C4-2B (cell line): ENCODE results near the gene YJEFN3.

Source experiments
- H3K27ac ChIP-seq: fragments of 450-650 bp; 2 replicates; pipeline ENCODE4 v1.5.1; 2017
- ZFX ChIP-seq: fragments of 450-650 bp; IDR thresholded peaks from 2 replicates; pipeline ENCODE4 v1.6.1; 2017
- TF ChIP-seq, protein P1 (sequence below): fragments of 450-650 bp; conservative IDR thresholded peaks from 2 replicates; pipeline ENCODE4 v1.5.1; 2017; ENCODE audit warnings: mild to moderate bottlenecking

YJEFN3 gene

DNA sequence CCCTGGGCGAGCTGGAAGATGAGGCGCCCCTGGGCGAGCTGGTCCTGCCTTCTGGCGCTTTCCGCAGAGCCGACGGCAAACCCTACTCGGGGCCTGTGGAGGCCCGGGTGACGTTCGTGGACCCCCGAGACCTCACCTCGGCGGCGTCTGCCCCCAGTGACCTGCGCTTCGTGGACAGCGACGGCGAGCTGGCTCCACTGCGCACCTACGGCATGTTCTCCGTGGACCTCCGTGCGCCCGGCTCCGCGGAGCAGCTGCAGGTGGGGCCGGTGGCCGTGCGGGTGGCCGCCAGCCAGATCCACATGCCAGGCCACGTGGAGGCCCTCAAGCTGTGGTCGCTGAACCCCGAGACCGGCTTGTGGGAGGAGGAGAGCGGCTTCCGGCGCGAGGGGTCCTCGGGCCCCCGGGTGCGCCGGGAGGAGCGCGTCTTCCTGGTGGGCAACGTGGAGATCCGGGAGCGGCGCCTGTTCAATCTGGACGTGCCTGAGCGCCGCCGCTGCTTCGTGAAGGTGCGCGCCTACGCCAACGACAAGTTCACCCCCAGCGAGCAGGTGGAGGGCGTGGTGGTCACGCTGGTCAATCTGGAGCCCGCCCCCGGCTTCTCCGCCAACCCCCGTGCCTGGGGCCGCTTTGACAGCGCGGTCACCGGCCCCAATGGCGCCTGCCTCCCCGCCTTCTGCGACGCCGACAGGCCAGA is 15.7 kb downstream of the YJEFN3 start:
- no peak overlapping the region for H3K27ac ChIP-seq
- TF ChIP-seq ZFX = no peak
- TF ChIP-seq, protein P1, sequence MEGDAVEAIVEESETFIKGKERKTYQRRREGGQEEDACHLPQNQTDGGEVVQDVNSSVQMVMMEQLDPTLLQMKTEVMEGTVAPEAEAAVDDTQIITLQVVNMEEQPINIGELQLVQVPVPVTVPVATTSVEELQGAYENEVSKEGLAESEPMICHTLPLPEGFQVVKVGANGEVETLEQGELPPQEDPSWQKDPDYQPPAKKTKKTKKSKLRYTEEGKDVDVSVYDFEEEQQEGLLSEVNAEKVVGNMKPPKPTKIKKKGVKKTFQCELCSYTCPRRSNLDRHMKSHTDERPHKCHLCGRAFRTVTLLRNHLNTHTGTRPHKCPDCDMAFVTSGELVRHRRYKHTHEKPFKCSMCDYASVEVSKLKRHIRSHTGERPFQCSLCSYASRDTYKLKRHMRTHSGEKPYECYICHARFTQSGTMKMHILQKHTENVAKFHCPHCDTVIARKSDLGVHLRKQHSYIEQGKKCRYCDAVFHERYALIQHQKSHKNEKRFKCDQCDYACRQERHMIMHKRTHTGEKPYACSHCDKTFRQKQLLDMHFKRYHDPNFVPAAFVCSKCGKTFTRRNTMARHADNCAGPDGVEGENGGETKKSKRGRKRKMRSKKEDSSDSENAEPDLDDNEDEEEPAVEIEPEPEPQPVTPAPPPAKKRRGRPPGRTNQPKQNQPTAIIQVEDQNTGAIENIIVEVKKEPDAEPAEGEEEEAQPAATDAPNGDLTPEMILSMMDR = no peak

DNA sequence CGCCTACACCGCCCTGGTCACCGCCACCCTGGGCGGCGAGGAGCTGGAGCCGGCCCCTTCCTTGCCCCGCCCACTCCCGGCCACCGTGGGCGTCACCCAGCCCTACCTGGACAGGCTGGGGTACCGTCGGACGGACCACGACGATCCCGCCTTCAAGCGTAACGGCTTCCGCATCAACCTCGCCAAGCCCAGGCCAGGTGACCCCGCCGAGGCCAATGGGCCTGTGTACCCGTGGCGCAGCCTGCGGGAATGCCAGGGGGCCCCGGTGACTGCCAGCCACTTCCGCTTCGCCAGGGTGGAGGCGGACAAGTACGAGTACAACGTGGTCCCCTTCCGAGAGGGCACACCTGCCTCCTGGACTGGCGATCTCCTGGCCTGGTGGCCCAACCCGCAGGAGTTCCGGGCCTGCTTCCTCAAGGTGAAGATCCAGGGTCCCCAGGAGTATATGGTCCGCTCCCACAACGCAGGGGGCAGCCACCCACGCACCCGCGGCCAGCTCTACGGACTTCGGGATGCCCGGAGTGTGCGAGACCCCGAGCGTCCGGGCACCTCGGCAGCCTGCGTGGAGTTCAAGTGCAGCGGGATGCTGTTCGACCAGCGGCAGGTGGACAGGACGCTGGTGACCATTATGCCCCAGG is 16.4 kb downstream of the YJEFN3 start:
- no peak for TF ChIP-seq ZFX
- TF ChIP-seq, protein P1 = no peak
- H3K27ac ChIP-seq = no peak overlapping the region

DNA sequence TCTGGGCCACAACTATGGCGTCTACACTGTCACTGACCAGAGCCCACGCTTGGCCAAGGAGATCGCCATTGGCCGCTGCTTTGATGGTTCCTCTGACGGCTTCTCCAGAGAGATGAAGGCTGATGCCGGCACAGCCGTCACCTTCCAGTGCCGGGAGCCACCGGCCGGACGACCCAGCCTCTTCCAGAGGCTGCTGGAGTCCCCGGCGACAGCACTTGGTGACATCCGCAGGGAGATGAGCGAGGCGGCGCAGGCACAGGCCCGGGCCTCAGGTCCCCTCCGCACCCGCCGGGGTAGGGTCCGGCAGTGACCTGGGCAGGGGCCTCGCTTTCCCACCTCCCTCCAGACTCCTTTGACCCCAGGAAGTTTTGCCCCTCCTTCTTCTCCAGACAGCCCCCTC is 17.0 kb downstream of the YJEFN3 start:
- TF ChIP-seq, protein P1 = no peak
- no peak for TF ChIP-seq ZFX
- H3K27ac ChIP-seq = no peak overlapping the region

DNA sequence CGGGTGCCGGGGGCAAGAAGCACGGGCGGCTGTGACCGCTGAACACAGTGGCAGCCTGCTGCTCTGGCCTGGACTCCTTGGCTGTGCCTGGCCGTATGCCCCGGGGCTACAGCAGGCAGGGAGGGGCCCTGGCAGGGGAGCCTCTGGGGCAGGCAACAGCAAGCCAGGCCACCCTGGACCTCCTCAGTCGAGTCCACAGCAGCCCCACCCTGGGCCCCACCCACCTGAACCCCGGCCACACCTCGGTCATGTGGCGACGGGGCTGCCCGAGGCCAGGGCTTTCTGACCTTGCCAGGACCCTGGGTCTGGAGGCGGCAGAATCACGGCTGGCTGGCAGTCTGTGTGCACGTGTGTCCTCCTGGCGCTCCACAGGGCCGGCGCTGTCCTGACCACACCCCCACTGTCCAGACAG is 18.0 kb downstream of the YJEFN3 start:
- TF ChIP-seq, protein P1 = no peak
- TF ChIP-seq ZFX = no peak
- no peak overlapping the region for H3K27ac ChIP-seq

DNA sequence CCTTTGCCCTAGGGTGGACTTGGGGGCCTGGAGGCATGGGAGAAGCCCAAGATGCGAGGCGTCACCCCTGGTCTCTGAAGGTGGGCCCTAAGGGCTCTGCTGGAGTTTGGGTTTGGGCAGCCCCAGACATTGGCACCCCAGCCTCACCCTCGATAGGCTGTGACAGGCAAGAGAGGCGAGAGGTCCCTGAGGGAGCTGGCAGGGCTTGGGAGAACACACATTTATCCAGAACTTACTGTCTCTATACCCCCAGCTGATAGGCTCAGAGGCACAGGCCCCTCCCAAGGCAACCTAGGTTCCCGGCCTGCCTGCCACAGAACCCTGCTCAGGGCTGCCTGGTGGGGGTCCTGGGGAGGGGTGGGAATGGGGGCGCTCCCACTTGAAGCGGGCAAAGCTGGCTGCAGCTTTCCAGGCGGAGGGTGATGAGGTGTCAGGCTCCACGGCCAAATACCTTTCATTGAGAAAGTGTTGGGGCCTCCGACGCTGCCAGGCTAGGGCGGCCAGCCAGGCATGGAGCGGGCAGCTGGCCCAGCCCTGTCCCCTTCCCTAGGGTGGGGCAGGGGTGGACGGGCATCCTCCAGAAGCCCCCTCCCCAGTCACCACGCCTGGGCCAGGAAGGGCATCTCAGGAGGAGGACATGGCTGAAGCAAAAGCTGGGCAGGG is 19.1 kb downstream of the YJEFN3 start:
- H3K27ac ChIP-seq = no peak overlapping the region
- TF ChIP-seq, protein P1 = no peak
- no peak for TF ChIP-seq ZFX

DNA sequence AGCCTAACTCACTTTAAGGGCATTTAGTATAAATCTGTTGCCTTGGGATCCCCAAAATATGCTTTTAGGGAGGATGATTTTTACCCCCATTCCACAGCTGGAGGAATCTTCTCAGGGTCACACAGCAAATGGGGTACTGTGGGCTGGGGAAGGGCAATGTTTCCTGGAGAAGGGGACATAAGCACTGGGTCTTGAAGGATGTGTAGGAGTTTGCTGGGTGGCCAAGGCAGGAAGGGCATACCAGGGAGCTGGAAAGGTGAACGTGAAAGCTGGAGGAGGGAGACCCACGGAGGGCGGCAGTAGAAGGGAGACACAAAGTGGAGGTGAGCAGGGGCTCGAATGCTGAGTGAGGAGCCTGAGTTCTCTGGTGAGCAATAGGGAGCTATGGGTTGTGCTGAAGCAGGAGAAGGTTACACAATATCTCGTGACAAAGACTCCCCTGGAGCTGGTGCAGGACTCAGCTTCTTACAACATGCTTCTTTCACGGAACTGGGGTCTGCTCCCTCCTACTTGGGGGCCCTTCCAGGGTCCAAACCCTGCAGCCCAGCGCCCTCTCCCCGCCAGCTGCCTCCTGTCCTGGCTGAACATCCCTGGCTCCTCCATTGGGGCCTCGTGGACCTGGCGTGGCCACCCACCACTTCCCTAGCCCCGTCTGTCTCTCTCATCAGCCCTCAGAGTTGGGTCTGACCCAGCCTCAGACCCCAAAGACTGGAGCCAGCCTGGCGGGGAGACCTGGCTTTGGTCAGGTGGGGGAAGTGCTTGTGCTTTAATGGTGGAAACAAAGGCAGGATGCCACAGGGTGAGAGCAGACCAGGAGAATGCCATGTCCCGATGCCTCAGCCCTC is 20.4 kb downstream of the YJEFN3 start:
- TF ChIP-seq ZFX = no peak
- TF ChIP-seq, protein P1 = no peak
- H3K27ac ChIP-seq = no peak overlapping the region
